Left cardiac atrium (tissue), 4 donors: ENCODE data around the gene UNK. TPM values are rescaled to one million over a fixed set of nuclear protein-coding genes. Genes with fewer than 3 reads are reported as not detected.
"Not testable (repeated sequence)": the region's sequence is repeated elsewhere in the genome, so short reads cannot be mapped to it uniquely, and the experiment has no call there.

Source experiments
- ATAC-seq, 2 donors: fragments of 200-7000 bp; cut with Tn5 transposase; one replicate each; pipeline ENCODE4 v1.9.1; 2020; ENCODE audit warnings: mild to moderate bottlenecking in 2 of 2, moderate library complexity in 2 of 2
- DNase-seq: peaks from one replicate; pipeline ENCODE4 v3.0.0-alpha.2; 2020
- intact Hi-C, 2 donors: fragments of 100-400 bp; cut with DNase I; formaldehyde crosslinking; loops; one replicate each; pipeline versions ENCODE4 v1.14.1 to v1.15.1; 2022 to 2023
- total RNA-seq, 2 donors: library from RNA; stranded (reverse); fragmentation: NEBNext Ultra II Directional; extraction: Animal tissue kit (Norgen Biotek cat#: 25700); gene quantifications; one replicate each; pipeline ENCODE4 v1.2.1, GENCODE V29; 2021
- donor health status: DM: no; HTN: yes; CAD: no.
- donor health status: DM: no; HTN: yes; CAD: no; lungs with severe emphysema.
- donor health status: DM: yes; HTN: yes; CAD: no.
- donor health status: Dilated cardiomyopathy.

UNK gene
- total RNA-seq, 2 donors from 2014 or later = 15.8 to 17.8 TPM

DNA sequence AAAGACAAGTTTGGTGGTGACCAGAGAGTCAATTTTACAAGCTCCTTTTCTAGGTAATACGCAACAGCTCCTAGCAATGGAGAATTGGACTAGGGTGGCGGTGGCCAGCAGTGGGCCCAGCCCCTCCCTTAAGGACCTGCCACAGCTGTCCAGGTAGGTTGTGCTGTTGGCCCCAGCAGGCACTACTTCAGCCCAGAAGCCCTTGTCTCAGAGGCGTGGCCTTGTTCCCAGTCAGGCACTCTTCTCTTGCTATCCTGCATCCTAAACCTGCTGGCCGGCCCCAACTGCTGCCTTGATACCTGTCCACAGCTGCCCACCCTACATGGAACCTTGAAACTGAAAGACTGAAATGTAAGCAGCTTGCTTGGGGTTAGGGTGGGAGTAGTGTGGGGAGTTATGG, 18.6 kb upstream of the UNK start:
- intact Hi-C loops = loop anchor here in 1 of 2 donors (10.0 kb wide), 1 partner anchor 129 kb away; the partner anchor contains the start of gene TRIM65
- no peak for ATAC-seq
- no peak for DNase-seq

- ATAC-seq (no peak), DNase-seq (no peak)
- intact Hi-C loops = loop anchor here in 1 of 2 donors (10.0 kb wide), 1 partner anchor 127 kb away; the partner anchor contains the start of gene TRIM65
These were observed 16.7 kb upstream of the UNK start for GRCh38 chr17:75767881-75768280.

- ATAC-seq (no peak), DNase-seq (no peak)
- intact Hi-C loops = loop anchor here in 1 of 2 donors (10.0 kb wide), 1 partner anchor 125 kb away; the partner anchor contains the start of gene TRIM65
These were observed 15.1 kb upstream of the UNK start for GRCh38 chr17:75769536-75769935.

DNA sequence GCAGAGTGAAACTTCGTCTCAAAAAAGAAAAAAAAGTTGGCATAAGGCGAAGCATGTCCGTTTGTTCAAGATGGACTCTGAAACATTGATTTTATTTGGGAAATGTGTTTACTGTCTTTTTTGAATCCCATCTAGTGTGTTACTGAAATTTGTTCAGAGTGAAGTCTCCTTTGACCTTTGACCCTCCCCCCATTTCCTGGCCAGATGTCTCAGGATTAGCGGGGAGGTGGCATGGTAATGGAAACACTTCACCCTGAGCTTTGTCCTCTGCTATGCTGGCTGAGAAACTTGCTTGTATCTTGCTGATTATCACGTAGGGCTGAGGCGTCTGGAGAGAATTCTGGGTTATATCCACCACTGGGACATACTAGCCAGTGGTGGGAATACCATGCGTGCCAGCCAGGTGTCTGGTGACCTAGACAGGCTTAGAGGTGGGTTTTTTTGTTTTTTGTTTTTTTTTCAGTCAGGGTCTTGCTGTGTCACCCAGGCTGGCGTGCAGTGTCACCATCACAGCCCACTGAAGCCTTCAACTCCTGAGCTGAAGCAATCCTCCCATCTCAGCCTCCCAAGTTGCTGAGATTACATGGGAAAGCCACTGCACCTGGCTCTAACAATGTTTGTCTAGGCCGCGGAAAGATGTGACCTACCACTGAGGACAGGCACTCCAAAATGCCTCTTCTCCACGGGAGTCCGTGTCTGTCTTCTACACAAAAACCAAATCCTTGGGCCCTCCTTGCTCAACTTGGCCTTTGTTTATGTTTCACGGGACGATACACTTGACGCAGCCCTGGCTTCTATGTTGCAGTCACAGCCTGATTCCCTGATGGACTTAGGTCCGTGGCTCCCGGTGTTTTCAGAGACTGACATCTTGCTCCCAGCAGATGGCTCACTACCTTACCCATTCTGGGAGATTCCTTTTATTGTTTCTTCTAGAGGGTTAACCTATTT, 13.0 kb upstream of the UNK start:
- DNase-seq (no peak), ATAC-seq (no peak)
- intact Hi-C loops = loop anchor here in 1 of 2 donors (10.0 kb wide), 1 partner anchor 73 kb away; the partner anchor contains the start of gene UNC13D

- DNase-seq = no peak
- no peak for ATAC-seq
- intact Hi-C loops = loop anchor here in 1 of 2 donors (10.0 kb wide), 1 partner anchor 72 kb away; the partner anchor contains the start of gene UNC13D
These were observed 11.3 kb upstream of the UNK start for GRCh38 chr17:75773121-75773807.

DNA sequence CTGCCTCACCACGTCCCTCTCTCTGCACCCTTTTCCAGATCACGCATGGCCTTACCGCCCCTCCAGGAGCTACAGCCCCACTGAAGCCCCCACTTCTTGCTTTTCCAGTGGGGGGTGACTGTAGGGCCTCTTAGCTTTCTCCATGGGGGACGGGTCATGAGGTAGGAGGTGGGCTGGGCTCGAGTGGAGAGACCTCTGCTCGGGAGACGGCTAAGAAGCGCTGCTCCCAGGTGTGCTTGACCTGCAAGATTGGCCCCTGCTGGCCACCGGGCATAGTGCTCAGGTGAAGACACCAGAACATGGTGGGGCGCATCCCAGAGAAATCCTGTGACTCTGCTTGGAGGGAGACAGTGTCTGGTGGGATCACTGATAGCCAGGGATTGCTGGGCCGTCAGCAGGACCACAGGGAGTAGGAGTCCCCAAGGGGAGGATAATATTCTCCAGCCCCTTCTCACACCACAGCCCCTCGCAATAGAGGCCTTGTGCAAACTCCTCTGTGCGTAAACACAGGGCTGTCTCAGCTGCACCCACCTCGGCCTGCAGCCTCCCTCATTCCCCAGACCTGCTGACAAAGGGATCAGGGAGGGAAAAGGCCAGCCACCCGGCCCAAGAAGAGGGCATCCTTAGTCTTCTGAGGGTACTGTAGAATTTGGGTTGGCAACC, 10.7 kb upstream of the UNK start:
- DNase-seq (no peak), ATAC-seq (no peak)
- intact Hi-C loops = loop anchor here in 1 of 2 donors (10.0 kb wide), 1 partner anchor 71 kb away; the partner anchor contains the start of gene UNC13D

DNA sequence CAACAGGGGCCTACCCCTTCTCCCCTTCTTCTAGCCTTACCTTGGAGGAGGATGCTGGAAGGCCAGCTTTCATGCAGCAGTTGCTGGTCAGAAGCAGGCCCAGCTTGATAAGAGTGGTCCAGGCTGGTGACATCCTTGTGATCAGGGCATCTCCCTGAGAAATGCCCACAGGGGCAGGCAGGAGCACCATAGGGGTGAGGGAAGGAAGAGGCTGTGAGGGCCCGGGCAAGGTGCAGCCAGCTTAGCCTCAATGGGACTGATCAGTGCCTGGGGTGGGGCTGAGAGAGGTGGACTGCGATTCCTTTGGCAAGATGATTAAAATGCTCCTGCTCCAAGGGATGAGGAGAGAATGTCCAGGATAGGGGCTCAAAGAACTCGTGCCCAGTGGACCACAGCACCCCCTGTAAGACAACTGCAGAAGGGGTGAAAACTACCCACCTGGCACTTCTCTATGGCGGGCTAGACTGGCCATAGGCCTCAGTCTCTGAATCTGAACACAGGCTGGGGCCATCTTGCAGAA, 10.1 kb upstream of the UNK start:
- intact Hi-C loops = loop anchor here in 1 of 2 donors (10.0 kb wide), 1 partner anchor 70 kb away; the partner anchor contains the start of gene UNC13D
- ATAC-seq (no peak), DNase-seq (no peak)

- ATAC-seq (no peak), DNase-seq (no peak)
- intact Hi-C loops = loop anchor here in 1 of 2 donors (10.0 kb wide), 1 partner anchor 70 kb away; the partner anchor contains the start of gene UNC13D
These were observed 9.5 kb upstream of the UNK start for GRCh38 chr17:75774991-75775668.

DNA sequence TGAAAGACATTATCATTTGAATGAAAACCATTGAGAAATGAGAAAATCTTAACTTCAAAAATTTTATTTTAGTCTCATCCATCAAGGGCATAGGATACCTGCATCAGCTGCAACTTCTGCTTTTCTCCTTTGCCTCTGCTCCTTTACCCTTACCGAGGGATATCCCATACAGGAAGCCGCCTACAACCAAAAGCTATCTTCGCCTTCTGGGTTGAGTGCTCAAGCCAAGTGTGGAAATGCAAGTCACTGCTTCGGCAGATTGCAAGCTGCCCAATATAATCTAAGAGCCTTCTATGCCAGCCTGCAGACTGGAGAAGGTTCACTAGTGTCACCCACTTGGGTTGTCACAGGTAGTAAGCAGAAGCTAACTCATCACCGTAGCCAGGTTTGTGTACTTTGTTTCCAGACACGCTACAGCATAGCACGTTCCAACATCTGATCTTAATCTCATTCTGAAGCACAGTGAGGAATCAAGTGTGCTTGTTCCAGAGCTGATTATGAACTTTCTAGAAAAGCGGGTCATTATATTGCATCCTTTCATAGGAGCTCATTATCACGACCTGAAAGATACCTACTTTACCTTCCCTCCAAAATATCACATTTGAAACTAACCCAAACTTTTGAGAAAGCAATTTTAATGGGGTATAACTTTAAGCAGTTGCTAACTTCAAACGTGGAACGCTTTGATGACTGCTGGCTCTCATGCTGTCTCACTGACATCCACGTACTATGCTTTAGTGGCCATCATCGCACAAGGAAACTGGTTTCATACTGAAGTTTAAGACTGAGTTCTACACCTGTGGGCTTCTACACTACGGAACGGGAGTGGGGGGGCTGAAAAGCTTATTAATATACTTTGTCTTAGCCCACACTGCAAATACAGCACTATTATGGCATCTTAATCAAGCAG, 8.0 kb upstream of the UNK start:
- intact Hi-C loops = loop anchor here in 1 of 2 donors (10.0 kb wide), 1 partner anchor 68 kb away; the partner anchor contains the start of gene UNC13D
- DNase-seq = no peak
- ATAC-seq = no peak

- intact Hi-C loops = loop anchor here in 1 of 2 donors (10.0 kb wide), 1 partner anchor 67 kb away; the partner anchor contains the start of gene UNC13D
- ATAC-seq = no peak
- no peak for DNase-seq
These were observed 7.2 kb upstream of the UNK start for GRCh38 chr17:75777296-75777922.

- intact Hi-C loops = loop anchor here in 1 of 2 donors (10.0 kb wide), 1 partner anchor 67 kb away; the partner anchor contains the start of gene UNC13D
- not testable (repeated sequence) for ATAC-seq, DNase-seq
These were observed 6.3 kb upstream of the UNK start for GRCh38 chr17:75778066-75778860.

DNA sequence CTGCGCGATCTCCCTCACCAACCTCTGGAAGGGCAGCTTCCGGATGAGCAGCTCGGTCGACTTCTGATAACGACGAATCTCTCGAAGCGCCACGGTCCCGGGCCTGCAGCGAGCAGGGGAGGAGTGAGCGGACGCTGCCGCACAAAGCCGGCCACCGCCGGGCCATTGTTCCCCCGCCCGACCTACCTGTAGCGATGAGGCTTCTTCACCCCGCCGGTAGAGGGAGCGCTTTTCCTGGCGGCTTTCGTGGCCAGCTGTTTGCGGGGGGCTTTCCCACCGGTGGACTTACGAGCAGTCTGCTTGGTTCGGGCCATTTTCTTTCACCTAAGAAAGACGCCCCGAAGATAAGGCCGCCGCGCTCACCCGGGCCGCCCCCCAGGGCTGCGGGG, 5.8 kb upstream of the UNK start:
- DNase-seq (peak; percentile 31), ATAC-seq (peak in 1 of 2 donors; percentile 2)
- intact Hi-C loops = loop anchor here in 1 of 2 donors (10.0 kb wide), 1 partner anchor 66 kb away; the partner anchor contains the start of gene UNC13D

GRCh38 chr17:75779250-75779986, 5.2 kb upstream of the UNK start:
- peak; percentile 97 for DNase-seq
- peak; percentile 80 to 87 for ATAC-seq
- intact Hi-C loops = loop anchor here in 1 of 2 donors (10.0 kb wide), 1 partner anchor 65 kb away; the partner anchor contains the start of gene UNC13D

- intact Hi-C loops = loop anchor here in 1 of 2 donors (10.0 kb wide), 1 partner anchor 65 kb away; the partner anchor contains the start of gene UNC13D
- ATAC-seq = no peak
- no peak for DNase-seq
These were observed 4.4 kb upstream of the UNK start for GRCh38 chr17:75779987-75780889.
